ENCODE measurements around the gene P3R3URF. TPM values are rescaled to one million over a fixed set of nuclear protein-coding genes. Genes with fewer than 3 reads are reported as not detected.
A peak's percentile ranks its signal among the peaks of the same experiment; 100 is the strongest.

The P3R3URF gene
- total and polyA plus RNA-seq, 9 of the 15 experiments (the other 6 are each of a cell fraction or from before 2014, with no cell fraction given), result not detected

DNA sequence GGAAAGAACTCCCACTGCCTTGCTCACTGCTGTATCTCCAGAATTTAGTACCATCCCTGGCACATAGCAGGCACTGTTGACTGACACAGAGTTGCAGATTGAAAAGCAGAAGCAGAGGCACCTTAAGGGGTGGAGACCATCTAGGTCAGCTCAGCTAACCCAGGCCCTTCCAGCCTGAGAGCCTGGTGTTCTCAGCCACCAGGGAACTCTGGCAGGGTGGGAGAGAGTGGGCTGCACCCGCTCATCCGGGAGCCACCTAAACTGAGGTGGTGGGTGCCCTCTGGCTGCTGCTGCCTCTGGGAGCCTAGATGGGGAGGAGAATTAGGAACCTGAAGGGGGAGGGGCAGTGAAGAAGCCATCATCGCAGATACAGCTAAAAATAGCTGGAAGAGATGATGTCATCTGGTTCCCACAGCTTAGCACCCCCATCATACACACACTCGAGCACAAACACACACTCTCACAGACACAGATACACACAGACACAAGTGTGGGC lies 2.9 kb downstream of the P3R3URF start (continued):
- no peak for TF ChIP-seq ZNF584 (CRISPR knock-in tag; IDR thresholded peaks at IDR 0.05; ENCODE audit: low read depth)
- no peak for TF ChIP-seq SRSF3 (IDR thresholded peaks at IDR 0.05; ENCODE audit: insufficient read depth, low read length)
- TF ChIP-seq SAFB (IDR thresholded peaks at IDR 0.05; ENCODE audit: borderline replicate concordance, low read depth, low read length), result no peak
- no peak for TF ChIP-seq XRCC4 (IDR thresholded peaks at IDR 0.05; ENCODE audit: extremely low read depth, insufficient read depth, insufficient read length)
- TF ChIP-seq SOX6 (IDR thresholded peaks at IDR 0.05), result peak; percentile 41; the same call in 1 of the 2 replicates
- TF ChIP-seq, protein P1, sequence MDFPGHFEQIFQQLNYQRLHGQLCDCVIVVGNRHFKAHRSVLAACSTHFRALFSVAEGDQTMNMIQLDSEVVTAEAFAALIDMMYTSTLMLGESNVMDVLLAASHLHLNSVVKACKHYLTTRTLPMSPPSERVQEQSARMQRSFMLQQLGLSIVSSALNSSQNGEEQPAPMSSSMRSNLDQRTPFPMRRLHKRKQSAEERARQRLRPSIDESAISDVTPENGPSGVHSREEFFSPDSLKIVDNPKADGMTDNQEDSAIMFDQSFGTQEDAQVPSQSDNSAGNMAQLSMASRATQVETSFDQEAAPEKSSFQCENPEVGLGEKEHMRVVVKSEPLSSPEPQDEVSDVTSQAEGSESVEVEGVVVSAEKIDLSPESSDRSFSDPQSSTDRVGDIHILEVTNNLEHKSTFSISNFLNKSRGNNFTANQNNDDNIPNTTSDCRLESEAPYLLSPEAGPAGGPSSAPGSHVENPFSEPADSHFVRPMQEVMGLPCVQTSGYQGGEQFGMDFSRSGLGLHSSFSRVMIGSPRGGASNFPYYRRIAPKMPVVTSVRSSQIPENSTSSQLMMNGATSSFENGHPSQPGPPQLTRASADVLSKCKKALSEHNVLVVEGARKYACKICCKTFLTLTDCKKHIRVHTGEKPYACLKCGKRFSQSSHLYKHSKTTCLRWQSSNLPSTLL (IDR thresholded peaks at IDR 0.05), result no peak
- peak in 1 of 2 experiments; percentile 62; a peak in 1 of 4 replicates for TF ChIP-seq RCOR1 (IDR thresholded peaks at IDR 0.05; ENCODE audit: borderline replicate concordance in 1 of 2, low read depth in 2 of 2, low read length in 2 of 2)
- TF ChIP-seq, protein P2, sequence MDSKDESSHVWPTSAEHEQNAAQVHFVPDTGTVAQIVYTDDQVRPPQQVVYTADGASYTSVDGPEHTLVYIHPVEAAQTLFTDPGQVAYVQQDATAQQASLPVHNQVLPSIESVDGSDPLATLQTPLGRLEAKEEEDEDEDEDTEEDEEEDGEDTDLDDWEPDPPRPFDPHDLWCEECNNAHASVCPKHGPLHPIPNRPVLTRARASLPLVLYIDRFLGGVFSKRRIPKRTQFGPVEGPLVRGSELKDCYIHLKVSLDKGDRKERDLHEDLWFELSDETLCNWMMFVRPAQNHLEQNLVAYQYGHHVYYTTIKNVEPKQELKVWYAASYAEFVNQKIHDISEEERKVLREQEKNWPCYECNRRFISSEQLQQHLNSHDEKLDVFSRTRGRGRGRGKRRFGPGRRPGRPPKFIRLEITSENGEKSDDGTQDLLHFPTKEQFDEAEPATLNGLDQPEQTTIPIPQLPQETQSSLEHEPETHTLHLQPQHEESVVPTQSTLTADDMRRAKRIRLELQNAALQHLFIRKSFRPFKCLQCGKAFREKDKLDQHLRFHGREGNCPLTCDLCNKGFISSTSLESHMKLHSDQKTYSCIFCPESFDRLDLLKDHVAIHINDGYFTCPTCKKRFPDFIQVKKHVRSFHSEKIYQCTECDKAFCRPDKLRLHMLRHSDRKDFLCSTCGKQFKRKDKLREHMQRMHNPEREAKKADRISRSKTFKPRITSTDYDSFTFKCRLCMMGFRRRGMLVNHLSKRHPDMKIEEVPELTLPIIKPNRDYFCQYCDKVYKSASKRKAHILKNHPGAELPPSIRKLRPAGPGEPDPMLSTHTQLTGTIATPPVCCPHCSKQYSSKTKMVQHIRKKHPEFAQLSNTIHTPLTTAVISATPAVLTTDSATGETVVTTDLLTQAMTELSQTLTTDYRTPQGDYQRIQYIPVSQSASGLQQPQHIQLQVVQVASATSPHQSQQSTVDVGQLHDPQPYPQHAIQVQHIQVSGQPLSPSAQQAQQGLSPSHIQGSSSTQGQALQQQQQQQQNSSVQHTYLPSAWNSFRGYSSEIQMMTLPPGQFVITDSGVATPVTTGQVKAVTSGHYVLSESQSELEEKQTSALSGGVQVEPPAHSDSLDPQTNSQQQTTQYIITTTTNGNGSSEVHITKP (IDR thresholded peaks at IDR 0.05; ENCODE audit: partially characterized antibody), result no peak
- TF ChIP-seq E2F6 (IDR thresholded peaks at IDR 0.05; ENCODE audit: borderline replicate concordance in 1 of 2, extremely low read depth in 1 of 2, insufficient read depth in 1 of 2, insufficient read length in 1 of 2, low read depth in 1 of 2, low read length in 1 of 2, poor library complexity in 1 of 2, severe bottlenecking in 1 of 2), result no peak
- no peak for TF ChIP-seq SPI1 (IDR thresholded peaks at IDR 0.05; ENCODE audit: borderline replicate concordance, low read depth, low read length)
- no peak for TF ChIP-seq ZFP36 (IDR thresholded peaks at IDR 0.05; ENCODE audit: low read depth, low read length, partially characterized antibody)
- TF ChIP-seq ZNF316 (IDR thresholded peaks at IDR 0.05), result no peak
- peak; percentile 93 for TF ChIP-seq JUND (IDR thresholded peaks at IDR 0.05; ENCODE audit: borderline replicate concordance, low read depth, low read length)
- peak; percentile 97 for TF ChIP-seq JUND (tag; IDR thresholded peaks at IDR 0.05; ENCODE audit: borderline replicate concordance, low read depth, low read length)
- TF ChIP-seq E2F4 (CRISPR knock-in tag; IDR thresholded peaks at IDR 0.05; ENCODE audit: low read depth), result no peak
- no peak for TF ChIP-seq ZNF277 (CRISPR knock-in tag; IDR thresholded peaks at IDR 0.05; ENCODE audit: borderline replicate concordance)
- peak; percentile 49; the same call in 1 of the 2 replicates for TF ChIP-seq MTA3 (IDR thresholded peaks at IDR 0.05; ENCODE audit: borderline replicate concordance)
- TF ChIP-seq ZC3H8 (IDR thresholded peaks at IDR 0.05), result no peak
